SK-N-MC (cell line): ENCODE data around the gene MAGI2.

Experiments used
- EZH2 ChIP-seq: fragments of 200-600 bp; sonication (generic); IDR thresholded peaks from one replicate; pipeline ENCODE4 v1.6.1; 2017; ENCODE audit warnings: antibody characterized with exemption
- POLR2AphosphoS5 ChIP-seq: IDR thresholded peaks from 2 replicates; pipeline ENCODE4 v1.6.1; 2012; ENCODE audit warnings: mild to moderate bottlenecking, low read depth, low read length, borderline replicate concordance

GRCh38 chr7:79211724-79212123, 241.7 kb downstream of the MAGI2 start:
- TF ChIP-seq EZH2 (no peak), POLR2AphosphoS5 (no peak)
